ENCODE data around the gene SLF2. TPM values are rescaled to one million over a fixed set of nuclear protein-coding genes. Genes with fewer than 3 reads are reported as not detected.
"Not testable (repeated sequence)": the region's sequence is repeated elsewhere in the genome, so short reads cannot be mapped to it uniquely, and the experiment has no call there.

SLF2 gene
- total RNA-seq, 2 experiments from 2014 or later, result 33.9 to 35.9 TPM

- H3K27me3 Mint-ChIP-seq, result peaks cover 9% of the 10 kb centered on the region
- H3K27ac Mint-ChIP-seq, result no peak overlapping the region
- no peak for DNase-seq
- intact Hi-C loops (cut with micrococcal nuclease), result no loop called here
- H3K4me3 Mint-ChIP-seq, result no peak overlapping the region
- ChIA-PET POLR2A (no interaction called here), CTCF (interaction anchor here (1.2 kb wide), 1 partner anchor 319 kb away, joined by 4 read pairs; no protein-coding TSS in a partner anchor)
- no peaks in the 10 kb centered on the region for H3K4me1 Mint-ChIP-seq (ENCODE audit: low read depth)
- no peaks in the 10 kb centered on the region for H3K9me3 Mint-ChIP-seq
- H3K36me3 Mint-ChIP-seq, result no peaks in the 10 kb centered on the region
Observed at GRCh38 chr10:100881556-100882213, 31.1 kb upstream of the SLF2 start.

DNA sequence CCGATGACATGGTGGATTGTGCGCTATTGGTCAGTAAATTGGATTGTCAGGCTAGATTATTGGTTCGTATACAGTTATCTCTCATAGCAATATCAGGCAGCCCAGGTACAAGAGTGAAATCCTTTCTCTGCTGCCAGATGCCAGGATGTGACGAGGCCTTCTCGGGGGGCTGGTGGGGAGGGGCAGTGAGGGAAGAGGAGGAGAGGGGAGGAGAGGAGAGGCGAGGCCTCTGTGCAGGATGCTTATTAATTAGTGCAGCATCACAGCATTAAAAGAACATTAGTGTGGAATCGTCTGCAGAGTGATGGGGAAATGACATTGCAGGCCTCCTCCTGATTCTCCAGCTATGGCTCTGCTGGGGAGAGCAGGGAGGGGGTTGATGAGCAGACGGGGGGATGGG is 30.5 kb upstream of the SLF2 start:
- H3K4me3 Mint-ChIP-seq, result no peak overlapping the region
- ChIA-PET POLR2A (no interaction called here), CTCF (interaction anchor here (1.2 kb wide), 1 partner anchor 320 kb away, joined by 4 read pairs; no protein-coding TSS in a partner anchor)
- DNase-seq, result no peak
- peaks cover 6% of the 10 kb centered on the region for H3K27me3 Mint-ChIP-seq
- H3K4me1 Mint-ChIP-seq (ENCODE audit: low read depth), result no peaks in the 10 kb centered on the region
- intact Hi-C loops (cut with micrococcal nuclease), result no loop called here
- no peaks in the 10 kb centered on the region for H3K36me3 Mint-ChIP-seq
- no peak overlapping the region for H3K27ac Mint-ChIP-seq
- no peaks in the 10 kb centered on the region for H3K9me3 Mint-ChIP-seq

GRCh38 chr10:100882671-100883311 is 30.0 kb upstream of the SLF2 start:
- no peak for DNase-seq
- no peaks in the 10 kb centered on the region for H3K9me3 Mint-ChIP-seq
- H3K4me3 Mint-ChIP-seq, result no peak overlapping the region
- no peaks in the 10 kb centered on the region for H3K4me1 Mint-ChIP-seq (ENCODE audit: low read depth)
- ChIA-PET CTCF (interaction anchor here (1.1 kb wide), 1 partner anchor 12 kb away, joined by 3 read pairs; no protein-coding TSS in a partner anchor), POLR2A (no interaction called here)
- no peak overlapping the region for H3K27ac Mint-ChIP-seq
- no peaks in the 10 kb centered on the region for H3K36me3 Mint-ChIP-seq
- H3K27me3 Mint-ChIP-seq, result peaks cover 2% of the 10 kb centered on the region
- intact Hi-C loops (cut with micrococcal nuclease), result no loop called here

DNA sequence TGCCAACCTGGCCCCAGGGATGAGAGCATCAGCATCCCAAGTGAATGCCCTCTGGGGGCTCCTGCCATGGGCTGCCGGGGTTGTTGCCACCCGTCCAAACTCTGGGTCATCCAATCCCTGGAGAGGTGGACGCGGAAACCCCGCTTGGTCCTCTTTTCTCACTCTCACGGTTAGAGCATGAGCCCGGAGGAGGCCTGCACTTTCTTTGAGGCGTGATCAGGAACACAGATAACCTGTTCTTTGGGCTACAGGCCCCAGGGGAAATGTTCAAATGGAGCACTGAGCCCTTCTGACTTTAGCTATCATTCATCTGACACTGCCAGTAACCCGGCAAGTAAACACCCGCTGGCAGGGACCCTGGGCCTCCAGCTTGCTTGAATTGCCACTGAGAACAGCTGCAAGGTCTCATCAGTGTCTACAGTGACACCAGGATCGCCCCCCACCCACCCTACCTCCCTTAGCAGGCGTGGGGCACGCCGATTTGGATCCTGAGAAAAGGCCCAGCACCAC is 29.4 kb upstream of the SLF2 start:
- ChIA-PET CTCF (interaction anchor here (1.1 kb wide), 1 partner anchor 12 kb away, joined by 3 read pairs; no protein-coding TSS in a partner anchor), POLR2A (no interaction called here)

DNA sequence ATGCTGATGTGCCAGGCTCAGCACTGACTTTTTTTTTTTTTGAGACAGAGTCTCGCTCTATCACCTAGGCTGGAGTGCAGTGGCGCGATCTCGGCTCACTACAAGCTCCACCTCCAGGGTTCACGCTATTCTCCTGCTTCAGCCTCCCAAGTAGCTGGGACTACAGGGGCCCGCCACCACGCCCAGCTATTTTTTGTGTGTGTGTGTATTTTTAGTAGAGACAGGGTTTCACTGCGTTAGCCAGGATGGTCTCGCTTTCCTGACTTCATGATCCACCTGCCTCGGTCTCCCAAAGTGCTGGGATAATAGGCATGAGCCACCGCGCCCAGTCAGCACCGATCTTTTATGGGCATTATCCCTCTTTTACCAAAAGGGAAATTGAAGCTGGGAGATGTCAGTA is 27.2 kb upstream of the SLF2 start:
- H3K27me3 Mint-ChIP-seq; POLR2A ChIA-PET; H3K4me1 Mint-ChIP-seq (ENCODE audit: low read depth); DNase-seq; H3K36me3 Mint-ChIP-seq; H3K27ac Mint-ChIP-seq; H3K4me3 Mint-ChIP-seq; intact Hi-C loops (cut with micrococcal nuclease); H3K9me3 Mint-ChIP-seq: not testable (repeated sequence)
- CTCF ChIA-PET, result interaction anchor here (0.6 kb wide), 1 partner anchor 199 kb away, joined by 3 read pairs; no protein-coding TSS in a partner anchor

More for the DNA sequence above, 29.4 kb upstream of the SLF2 start:
- no peak for DNase-seq
- Mint-ChIP-seq H3K27me3 (no peaks in the 10 kb centered on the region), H3K36me3 (no peaks in the 10 kb centered on the region), H3K4me1 (ENCODE audit: low read depth) (no peaks in the 10 kb centered on the region), H3K4me3 (no peak overlapping the region), H3K9me3 (no peaks in the 10 kb centered on the region), H3K27ac (no peak overlapping the region)
- intact Hi-C loops (cut with micrococcal nuclease), result no loop called here

GRCh38 chr10:100886091-100886490 is 26.7 kb upstream of the SLF2 start:
- Mint-ChIP-seq H3K27me3 (peaks cover 7% of the 10 kb centered on the region), H3K4me3 (no peak overlapping the region), H3K4me1 (ENCODE audit: low read depth) (no peaks in the 10 kb centered on the region), H3K9me3 (no peaks in the 10 kb centered on the region), H3K27ac (no peak overlapping the region), H3K36me3 (no peaks in the 10 kb centered on the region)
- intact Hi-C loops (cut with micrococcal nuclease), result no loop called here
- DNase-seq, result no peak
- ChIA-PET POLR2A (no interaction called here), CTCF (no interaction called here)

GRCh38 chr10:100886521-100886920 is 26.2 kb upstream of the SLF2 start:
- Mint-ChIP-seq H3K9me3 (no peaks in the 10 kb centered on the region), H3K4me1 (ENCODE audit: low read depth) (no peaks in the 10 kb centered on the region), H3K36me3 (no peaks in the 10 kb centered on the region), H3K4me3 (no peak overlapping the region), H3K27me3 (peaks cover 9% of the 10 kb centered on the region), H3K27ac (no peak overlapping the region)
- intact Hi-C loops (cut with micrococcal nuclease), result no loop called here
- DNase-seq, result no peak
- POLR2A ChIA-PET, result no interaction called here
- CTCF ChIA-PET, result interaction anchor here (0.9 kb wide), 1 partner anchor 14 kb away, joined by 4 read pairs; no protein-coding TSS in a partner anchor

GRCh38 chr10:100886963-100887362 is 25.8 kb upstream of the SLF2 start:
- Mint-ChIP-seq H3K27me3 (peaks cover 9% of the 10 kb centered on the region), H3K36me3 (no peaks in the 10 kb centered on the region), H3K4me1 (ENCODE audit: low read depth) (no peaks in the 10 kb centered on the region), H3K9me3 (no peaks in the 10 kb centered on the region), H3K4me3 (no peak overlapping the region), H3K27ac (no peak overlapping the region)
- CTCF ChIA-PET, result interaction anchor here (0.6 to 0.9 kb wide), 2 partner anchors 14 to 32 kb away, joined by 3 to 4 read pairs; no protein-coding TSS in a partner anchor
- DNase-seq, result no peak
- POLR2A ChIA-PET, result no interaction called here
- intact Hi-C loops (cut with micrococcal nuclease), result no loop called here

GRCh38 chr10:100887761-100888296 is 24.9 kb upstream of the SLF2 start:
- peaks cover 15% of the 10 kb centered on the region for H3K27me3 Mint-ChIP-seq
- POLR2A ChIA-PET, result interaction anchor here (0.5 kb wide), 1 partner anchor 143 kb away, joined by 3 read pairs; the partner anchor contains the start of gene PAX2
- H3K9me3 Mint-ChIP-seq, result no peaks in the 10 kb centered on the region
- no peak overlapping the region for H3K27ac Mint-ChIP-seq
- H3K36me3 Mint-ChIP-seq, result no peaks in the 10 kb centered on the region
- H3K4me1 Mint-ChIP-seq (ENCODE audit: low read depth), result no peaks in the 10 kb centered on the region
- CTCF ChIA-PET, result interaction anchor here (0.8 to 2.0 kb wide), 8 partner anchors 9 to 333 kb away, joined by 3 to 13 read pairs (median 3); no protein-coding TSS in a partner anchor
- H3K4me3 Mint-ChIP-seq, result no peak overlapping the region
- intact Hi-C loops (cut with micrococcal nuclease), result no loop called here
- no peak for DNase-seq

DNA sequence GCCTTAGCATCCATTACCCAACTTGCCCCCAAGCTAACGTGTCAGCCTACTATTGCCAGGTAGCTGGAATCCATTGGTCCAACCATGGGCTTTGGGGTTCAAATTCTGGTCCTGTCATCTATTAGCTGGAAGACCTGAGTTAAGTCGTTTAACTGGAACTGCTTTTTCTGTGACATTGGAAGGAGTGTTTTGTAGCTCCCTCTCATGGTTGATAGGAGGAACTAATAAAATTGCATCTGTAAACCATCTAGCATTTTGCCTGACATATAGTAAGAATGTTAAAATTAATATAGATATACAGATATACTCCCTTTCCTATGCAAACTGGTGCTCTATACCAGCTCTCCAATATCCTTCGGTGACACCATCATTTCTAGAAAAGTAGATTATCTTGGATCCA is 23.8 kb upstream of the SLF2 start:
- CTCF ChIA-PET, result interaction anchor here (1.0 to 2.0 kb wide), 7 partner anchors 10 to 326 kb away, joined by 3 to 13 read pairs (median 5); no protein-coding TSS in a partner anchor
- Mint-ChIP-seq H3K27me3 (peaks cover 15% of the 10 kb centered on the region), H3K27ac (no peak overlapping the region), H3K36me3 (no peaks in the 10 kb centered on the region), H3K4me3 (no peak overlapping the region), H3K4me1 (ENCODE audit: low read depth) (no peaks in the 10 kb centered on the region), H3K9me3 (no peaks in the 10 kb centered on the region)
- DNase-seq, result no peak
- POLR2A ChIA-PET, result no interaction called here
- intact Hi-C loops (cut with micrococcal nuclease), result no loop called here

GRCh38 chr10:100889546-100889945 is 23.2 kb upstream of the SLF2 start:
- Mint-ChIP-seq H3K36me3 (no peaks in the 10 kb centered on the region), H3K4me1 (ENCODE audit: low read depth) (no peaks in the 10 kb centered on the region)
- CTCF ChIA-PET, result interaction anchor here (1.1 to 2.0 kb wide), 3 partner anchors 16 to 327 kb away, joined by 3 to 13 read pairs (median 5); no protein-coding TSS in a partner anchor

DNA sequence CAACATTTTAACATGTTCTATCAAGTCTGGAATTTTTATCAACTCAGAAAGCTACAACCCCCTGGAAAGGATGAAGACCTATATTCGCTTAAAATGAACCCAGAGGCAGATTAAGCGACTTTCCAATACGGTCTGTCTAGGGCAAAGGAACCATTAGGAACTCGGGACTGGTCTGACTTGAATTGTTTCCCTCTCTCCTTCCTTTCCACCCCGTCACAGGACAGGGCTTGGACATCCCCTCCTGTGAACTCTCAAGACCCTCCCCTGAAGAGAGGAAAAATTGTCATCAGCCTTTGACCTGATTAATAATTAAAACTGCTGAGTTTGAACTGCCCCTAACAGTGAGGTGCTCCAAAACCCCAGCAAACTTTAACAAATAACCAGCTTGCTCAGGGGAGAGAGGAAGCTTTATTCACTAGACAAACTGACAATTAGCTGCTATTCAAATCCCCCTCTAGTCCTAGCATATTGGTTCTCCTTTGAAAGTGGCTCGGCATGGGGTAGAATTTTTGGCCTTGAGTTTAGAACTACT is 22.6 kb upstream of the SLF2 start:
- DNase-seq, result no peak
- H3K9me3 Mint-ChIP-seq, result no peaks in the 10 kb centered on the region
- CTCF ChIA-PET, result no interaction called here
- H3K4me1 Mint-ChIP-seq (ENCODE audit: low read depth), result no peaks in the 10 kb centered on the region
- no peaks in the 10 kb centered on the region for H3K36me3 Mint-ChIP-seq
- no peak overlapping the region for H3K27ac Mint-ChIP-seq
- POLR2A ChIA-PET, result no interaction called here
- no peak overlapping the region for H3K4me3 Mint-ChIP-seq
- intact Hi-C loops (cut with micrococcal nuclease), result no loop called here
- peaks cover 15% of the 10 kb centered on the region for H3K27me3 Mint-ChIP-seq

More at GRCh38 chr10:100889546-100889945, 23.2 kb upstream of the SLF2 start:
- H3K9me3 Mint-ChIP-seq, result no peaks in the 10 kb centered on the region
- DNase-seq, result no peak
- H3K27me3 Mint-ChIP-seq, result peaks cover 15% of the 10 kb centered on the region
- no peak overlapping the region for H3K27ac Mint-ChIP-seq
- POLR2A ChIA-PET, result no interaction called here
- no peak overlapping the region for H3K4me3 Mint-ChIP-seq
- intact Hi-C loops (cut with micrococcal nuclease), result no loop called here
